ENCODE results near the gene SRA1. TPM values are rescaled to one million over a fixed set of nuclear protein-coding genes. Genes with fewer than 3 reads are reported as not detected.

Gene SRA1
- total and polyA plus RNA-seq, 2 of the 13 experiments (the other 11 are each of a cell fraction or from before 2014, with no cell fraction given) = 14.2 to 32.8 TPM

DNA sequence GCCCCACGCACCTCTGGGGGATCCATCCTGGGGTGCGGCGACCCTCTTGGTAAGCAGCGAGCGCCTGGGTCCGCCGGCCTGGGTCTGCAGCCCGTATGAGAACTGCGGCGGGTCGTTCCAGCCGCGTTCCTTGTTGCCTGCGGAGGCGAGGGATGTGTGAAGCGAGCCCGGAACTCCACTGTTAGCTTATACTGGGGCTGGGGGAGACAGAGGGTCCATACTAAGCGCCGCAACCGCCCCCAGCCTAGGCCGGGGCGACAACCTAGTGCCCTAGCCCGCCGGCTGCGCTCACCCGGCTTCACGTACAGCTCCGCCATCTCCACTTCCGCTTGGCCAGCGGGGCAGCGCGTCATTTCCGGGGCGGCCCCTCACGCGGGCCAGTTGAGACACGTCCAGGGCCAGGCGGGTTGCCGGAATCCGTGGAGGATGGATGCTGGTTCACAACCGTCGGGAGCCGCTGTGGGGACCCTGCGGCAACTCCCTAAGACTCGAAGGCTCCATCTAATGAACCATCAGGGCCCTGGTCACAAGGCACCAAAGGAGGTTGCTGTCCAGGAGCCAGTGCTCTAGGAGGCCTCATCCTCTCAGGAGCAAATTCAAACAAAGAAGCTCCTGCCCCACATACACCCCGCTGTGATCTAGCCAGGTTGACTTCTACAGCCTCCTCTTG, at the start of gene SRA1 (continued):
- TF ChIP-seq ZNF138 (CRISPR knock-in tag; IDR thresholded peaks at IDR 0.05; ENCODE audit: low read depth) = 0 out of 2 replicates have a peak, but pooled peaks have one; percentile 52
- TF ChIP-seq GFI1 (CRISPR knock-in tag; IDR thresholded peaks at IDR 0.05; ENCODE audit: borderline replicate concordance) = peak; percentile 47; the same call in 1 of the 2 replicates
- no peak for TF ChIP-seq NONO (IDR thresholded peaks at IDR 0.05)
- TF ChIP-seq NONO (CRISPR knock-in tag; conservative IDR thresholded peaks at IDR 0.05) = peak; percentile 83
- no peak for TF ChIP-seq ZNF232 (CRISPR knock-in tag; IDR thresholded peaks at IDR 0.05; ENCODE audit: borderline replicate concordance)
- TF ChIP-seq CHD2 (IDR thresholded peaks at IDR 0.05; ENCODE audit: low read depth, low read length) = 0 out of 2 replicates have a peak, but pooled peaks have one; percentile 15
- no peak; the same call in 1 of the 2 replicates for TF ChIP-seq NKX3-1 (CRISPR knock-in tag; IDR thresholded peaks at IDR 0.05)
- no peak for TF ChIP-seq ZNF773 (CRISPR knock-in tag; IDR thresholded peaks at IDR 0.05; ENCODE audit: borderline replicate concordance)
- TF ChIP-seq ZNF557 (CRISPR knock-in tag; IDR thresholded peaks at IDR 0.05) = 0 out of 2 replicates have a peak, but pooled peaks have one; percentile 25
- TF ChIP-seq KAT8 (CRISPR knock-in tag; IDR thresholded peaks at IDR 0.05) = peak; percentile 92
- peak; percentile 83 for TF ChIP-seq KDM5B (CRISPR knock-in tag; IDR thresholded peaks at IDR 0.05; ENCODE audit: borderline replicate concordance)
- TF ChIP-seq, protein P1, sequence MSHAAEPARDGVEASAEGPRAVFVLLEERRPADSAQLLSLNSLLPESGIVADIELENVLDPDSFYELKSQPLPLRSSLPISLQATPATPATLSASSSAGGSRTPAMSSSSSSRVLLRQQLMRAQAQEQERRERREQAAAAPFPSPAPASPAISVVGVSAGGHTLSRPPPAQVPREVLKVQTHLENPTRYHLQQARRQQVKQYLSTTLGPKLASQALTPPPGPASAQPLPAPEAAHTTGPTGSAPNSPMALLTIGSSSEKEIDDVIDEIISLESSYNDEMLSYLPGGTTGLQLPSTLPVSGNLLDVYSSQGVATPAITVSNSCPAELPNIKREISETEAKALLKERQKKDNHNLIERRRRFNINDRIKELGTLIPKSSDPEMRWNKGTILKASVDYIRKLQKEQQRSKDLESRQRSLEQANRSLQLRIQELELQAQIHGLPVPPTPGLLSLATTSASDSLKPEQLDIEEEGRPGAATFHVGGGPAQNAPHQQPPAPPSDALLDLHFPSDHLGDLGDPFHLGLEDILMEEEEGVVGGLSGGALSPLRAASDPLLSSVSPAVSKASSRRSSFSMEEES (CRISPR knock-in tag; IDR thresholded peaks at IDR 0.05) = peak; percentile 67; the same call in 1 of the 2 replicates
- TF ChIP-seq, protein P2, sequence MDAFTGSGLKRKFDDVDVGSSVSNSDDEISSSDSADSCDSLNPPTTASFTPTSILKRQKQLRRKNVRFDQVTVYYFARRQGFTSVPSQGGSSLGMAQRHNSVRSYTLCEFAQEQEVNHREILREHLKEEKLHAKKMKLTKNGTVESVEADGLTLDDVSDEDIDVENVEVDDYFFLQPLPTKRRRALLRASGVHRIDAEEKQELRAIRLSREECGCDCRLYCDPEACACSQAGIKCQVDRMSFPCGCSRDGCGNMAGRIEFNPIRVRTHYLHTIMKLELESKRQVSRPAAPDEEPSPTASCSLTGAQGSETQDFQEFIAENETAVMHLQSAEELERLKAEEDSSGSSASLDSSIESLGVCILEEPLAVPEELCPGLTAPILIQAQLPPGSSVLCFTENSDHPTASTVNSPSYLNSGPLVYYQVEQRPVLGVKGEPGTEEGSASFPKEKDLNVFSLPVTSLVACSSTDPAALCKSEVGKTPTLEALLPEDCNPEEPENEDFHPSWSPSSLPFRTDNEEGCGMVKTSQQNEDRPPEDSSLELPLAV (CRISPR knock-in tag; conservative IDR thresholded peaks at IDR 0.05; ENCODE audit: low read depth) = no peak
- TF ChIP-seq MTA3 (CRISPR knock-in tag; IDR thresholded peaks at IDR 0.05) = no peak
- TF ChIP-seq, protein P3, sequence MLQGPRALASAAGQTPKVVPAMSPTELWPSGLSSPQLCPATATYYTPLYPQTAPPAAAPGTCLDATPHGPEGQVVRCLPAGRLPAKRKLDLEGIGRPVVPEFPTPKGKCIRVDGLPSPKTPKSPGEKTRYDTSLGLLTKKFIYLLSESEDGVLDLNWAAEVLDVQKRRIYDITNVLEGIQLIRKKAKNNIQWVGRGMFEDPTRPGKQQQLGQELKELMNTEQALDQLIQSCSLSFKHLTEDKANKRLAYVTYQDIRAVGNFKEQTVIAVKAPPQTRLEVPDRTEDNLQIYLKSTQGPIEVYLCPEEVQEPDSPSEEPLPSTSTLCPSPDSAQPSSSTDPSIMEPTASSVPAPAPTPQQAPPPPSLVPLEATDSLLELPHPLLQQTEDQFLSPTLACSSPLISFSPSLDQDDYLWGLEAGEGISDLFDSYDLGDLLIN (CRISPR knock-in tag; IDR thresholded peaks at IDR 0.05; ENCODE audit: borderline replicate concordance) = no peak
- TF ChIP-seq, protein P4, sequence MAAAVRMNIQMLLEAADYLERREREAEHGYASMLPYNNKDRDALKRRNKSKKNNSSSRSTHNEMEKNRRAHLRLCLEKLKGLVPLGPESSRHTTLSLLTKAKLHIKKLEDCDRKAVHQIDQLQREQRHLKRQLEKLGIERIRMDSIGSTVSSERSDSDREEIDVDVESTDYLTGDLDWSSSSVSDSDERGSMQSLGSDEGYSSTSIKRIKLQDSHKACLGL (CRISPR knock-in tag; IDR thresholded peaks at IDR 0.05) = peak; percentile 60; the same call in 1 of the 2 replicates
- TF ChIP-seq SETDB1 (CRISPR knock-in tag; IDR thresholded peaks at IDR 0.05; ENCODE audit: borderline replicate concordance) = no peak
- TF ChIP-seq SRSF4 (IDR thresholded peaks at IDR 0.05; ENCODE audit: low read depth, low read length, poor library complexity, severe bottlenecking) = peak; percentile 52
- no peak for TF ChIP-seq FLYWCH1 (CRISPR knock-in tag; IDR thresholded peaks at IDR 0.05)
- TF ChIP-seq, protein P5, sequence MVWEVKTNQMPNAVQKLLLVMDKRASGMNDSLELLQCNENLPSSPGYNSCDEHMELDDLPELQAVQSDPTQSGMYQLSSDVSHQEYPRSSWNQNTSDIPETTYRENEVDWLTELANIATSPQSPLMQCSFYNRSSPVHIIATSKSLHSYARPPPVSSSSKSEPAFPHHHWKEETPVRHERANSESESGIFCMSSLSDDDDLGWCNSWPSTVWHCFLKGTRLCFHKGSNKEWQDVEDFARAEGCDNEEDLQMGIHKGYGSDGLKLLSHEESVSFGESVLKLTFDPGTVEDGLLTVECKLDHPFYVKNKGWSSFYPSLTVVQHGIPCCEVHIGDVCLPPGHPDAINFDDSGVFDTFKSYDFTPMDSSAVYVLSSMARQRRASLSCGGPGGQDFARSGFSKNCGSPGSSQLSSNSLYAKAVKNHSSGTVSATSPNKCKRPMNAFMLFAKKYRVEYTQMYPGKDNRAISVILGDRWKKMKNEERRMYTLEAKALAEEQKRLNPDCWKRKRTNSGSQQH (CRISPR knock-in tag; IDR thresholded peaks at IDR 0.05; ENCODE audit: low read depth) = peak; percentile 73; the same call in 1 of the 2 replicates
- TF ChIP-seq IKZF1 (IDR thresholded peaks at IDR 0.05) = no peak
- peak; percentile 85; the same call in 1 of the 2 replicates for TF ChIP-seq ARHGAP35 (CRISPR knock-in tag; IDR thresholded peaks at IDR 0.05; ENCODE audit: borderline replicate concordance)
- TF ChIP-seq ZFP90 (CRISPR knock-in tag; IDR thresholded peaks at IDR 0.05; ENCODE audit: borderline replicate concordance) = peak; percentile 65; the same call in 1 of the 2 replicates

Measured in HepG2 (cell line).